K562 (cell line): ENCODE results near the gene CDK5RAP3. TPM values are rescaled to one million over a fixed set of nuclear protein-coding genes. Genes with fewer than 3 reads are reported as not detected.

ENCODE experiments used
- E2F8 ChIP-seq: fragments of 450-650 bp; IDR thresholded peaks from 2 replicates; pipeline ENCODE4 v1.7.1; 2018; ENCODE audit warnings: mild to moderate bottlenecking, low read depth; ENCODE audit not compliant: partially characterized antibody
- HNRNPUL1 ChIP-seq: fragments of 200-400 bp; formaldehyde crosslinking; IDR thresholded peaks from 2 replicates; pipeline ENCODE4 v1.6.1; 2017; ENCODE audit warnings: low read length
- KAT8 ChIP-seq: fragments of 450-650 bp; IDR thresholded peaks from 2 replicates; pipeline ENCODE4 v1.6.1; 2016; ENCODE audit warnings: low read depth, mild to moderate bottlenecking
- RERE ChIP-seq: sonication (generic); formaldehyde crosslinking; IDR thresholded peaks from 2 replicates; pipeline ENCODE4 v1.8.0; 2023; ENCODE audit warnings: missing genetic modification reagents, mild to moderate bottlenecking, borderline replicate concordance
- SIN3B ChIP-seq: fragments of 450-650 bp; IDR thresholded peaks from 2 replicates; pipeline ENCODE4 v1.6.1; 2017; ENCODE audit warnings: low read depth, mild to moderate bottlenecking, moderate library complexity
- SMARCA4 ChIP-seq: fragments of 450-650 bp; IDR thresholded peaks from 2 replicates; pipeline ENCODE4 v1.6.1; 2016
- ZBTB9 ChIP-seq: fragments of 450-650 bp; formaldehyde crosslinking; IDR thresholded peaks from 2 replicates; pipeline ENCODE4 v1.4.0; 2020; ENCODE audit warnings: mild to moderate bottlenecking, moderate library complexity
- ZNF212 ChIP-seq: fragments of 450-650 bp; formaldehyde crosslinking; IDR thresholded peaks from 2 replicates; pipeline ENCODE4 v1.4.0; 2020; ENCODE audit warnings: mild to moderate bottlenecking
- ZNF277 ChIP-seq: fragments of 250-450 bp; sonication (Bioruptor Pico); IDR thresholded peaks from 2 replicates; pipeline ENCODE4 v1.8.0; 2022; ENCODE audit warnings: inconsistent platforms, mild to moderate bottlenecking, moderate library complexity, borderline replicate concordance
- ZNF449 ChIP-seq: fragments of 250-450 bp; sonication (Bioruptor Pico); IDR thresholded peaks from 2 replicates; pipeline ENCODE4 v1.8.0; 2022; ENCODE audit warnings: moderate library complexity, mild to moderate bottlenecking, inconsistent platforms
- polyA plus RNA-seq, 8 experiments: library from polyadenylated mRNA; depleted of rRNA in 4 of 8; stranded (reverse) in 5 of 8; unstranded in 3 of 8; fragments of >200 nt; fragmentation: Nextera tagmentation in 2 of 8; fragmentation: Illumina TruSeq in 1 of 8; extraction: Ambion mirVana in 2 of 8; extraction: Trizol in 1 of 8; gene quantifications; 2 replicates each; pipeline versions ENCODE4 v1.2.1 to v1.2.3, GENCODE V29; 2011 to 2014; ENCODE audit warnings: inconsistent platforms in 1 of 8, missing spikeins in 1 of 8
- total RNA-seq, 7 experiments: library from RNA; depleted of rRNA in 6 of 7; stranded (reverse); fragments of >200 nt in 6 of 7; fragmentation: Illumina TruSeq in 2 of 7; extraction: Trizol in 2 of 7; gene quantifications; 2 replicates each; pipeline versions ENCODE4 v1.2.1 to v1.2.3, GENCODE V29; 2011 to 2021; ENCODE audit warnings: low replicate concordance in 1 of 7

The CDK5RAP3 gene
- total and polyA plus RNA-seq, 9 of the 15 experiments (the other 6 are each of a cell fraction or from before 2014, with no cell fraction given): 44.2 to 202 (median 91.5) TPM

GRCh38 chr17:48025040-48025903 lies 54.4 kb downstream of the CDK5RAP3 start (continued):
- TF ChIP-seq ZNF449 (CRISPR knock-in tag) (no peak), E2F8 (no peak), SMARCA4 (no peak), ZNF212 (CRISPR knock-in tag) (no peak), RERE (CRISPR knock-in tag) (no peak), ZNF277 (CRISPR knock-in tag) (no peak), SIN3B (no peak), ZBTB9 (CRISPR knock-in tag) (no peak), KAT8 (no peak), HNRNPUL1 (no peak)
